Uterus (tissue), 4 donors: Measurements from ENCODE around the gene DHX30. TPM values are rescaled to one million over a fixed set of nuclear protein-coding genes. Genes with fewer than 3 reads are reported as not detected.

Experiments
- DNase-seq, 2 donors: peaks; one replicate each; pipeline ENCODE4 v3.0.0-alpha.2; 2019 to 2020
- H3K27ac ChIP-seq, 2 donors: fragments of 200-600 bp; sonication (generic); 1 replicate in 1 of 2; 2 replicates in 1 of 2; pipeline ENCODE4 v1.5.1; 2016 to 2018
- H3K27me3 ChIP-seq, 2 donors: fragments of 200-600 bp; sonication (generic); one replicate each; pipeline ENCODE4 v1.5.1; 2018 to 2019; ENCODE audit warnings: control low read depth in 1 of 2
- H3K36me3 ChIP-seq, 2 donors: fragments of 200-600 bp; sonication (generic); one replicate each; pipeline ENCODE4 v1.5.1; 2019; ENCODE audit warnings: control low read depth in 1 of 2
- H3K4me1 ChIP-seq, 2 donors: fragments of 200-600 bp; sonication (generic); one replicate each; pipeline ENCODE4 v1.5.1; 2018 to 2019; ENCODE audit warnings: control low read depth in 1 of 2
- H3K4me3 ChIP-seq, 2 donors: fragments of 200-600 bp; sonication (generic); 1 replicate in 1 of 2; 2 replicates in 1 of 2; pipeline ENCODE4 v1.5.1; 2018 to 2019; ENCODE audit warnings: mild to moderate bottlenecking in 1 of 2
- H3K9me3 ChIP-seq, 2 donors: fragments of 200-600 bp; sonication (generic); one replicate each; pipeline ENCODE4 v1.5.1; 2019; ENCODE audit warnings: control low read depth in 1 of 2
- CTCF ChIP-seq, 4 experiments: fragments of 200-600 bp in 2 of 4; fragments of 450-650 bp in 2 of 4; sonication (generic) in 2 of 4; IDR thresholded peaks; one replicate each; pipeline ENCODE4 v1.5.1; 2016 to 2019; ENCODE audit warnings: antibody characterized with exemption in 4 of 4, mild to moderate bottlenecking in 2 of 4, moderate library complexity in 1 of 4
- POLR2A ChIP-seq, 2 donors: fragments of 450-650 bp; IDR thresholded peaks; one replicate each; pipeline ENCODE4 v1.6.1; 2016; ENCODE audit warnings: antibody characterized with exemption in 2 of 2, mild to moderate bottlenecking in 1 of 2, moderate library complexity in 1 of 2
- intact Hi-C: fragments of 100-400 bp; cut with DNase I; formaldehyde crosslinking; loops from one replicate; pipeline ENCODE4 v1.15.1; 2023; ENCODE audit warnings: low total_unique reads
- total RNA-seq, 4 donors: library from RNA; depleted of rRNA in 3 of 4; stranded (reverse); fragments of >200 nt in 3 of 4; gene quantifications; one replicate each; pipeline versions ENCODE4 v1.1.0 to v1.2.4, GENCODE V29; 2014 to 2023
- donor health status: DM: yes; HTN: yes; CAD: no.

DHX30 gene
- total RNA-seq, 4 donors from 2014 or later, result 21.5 to 78.6 (median 55.7) TPM

DNA sequence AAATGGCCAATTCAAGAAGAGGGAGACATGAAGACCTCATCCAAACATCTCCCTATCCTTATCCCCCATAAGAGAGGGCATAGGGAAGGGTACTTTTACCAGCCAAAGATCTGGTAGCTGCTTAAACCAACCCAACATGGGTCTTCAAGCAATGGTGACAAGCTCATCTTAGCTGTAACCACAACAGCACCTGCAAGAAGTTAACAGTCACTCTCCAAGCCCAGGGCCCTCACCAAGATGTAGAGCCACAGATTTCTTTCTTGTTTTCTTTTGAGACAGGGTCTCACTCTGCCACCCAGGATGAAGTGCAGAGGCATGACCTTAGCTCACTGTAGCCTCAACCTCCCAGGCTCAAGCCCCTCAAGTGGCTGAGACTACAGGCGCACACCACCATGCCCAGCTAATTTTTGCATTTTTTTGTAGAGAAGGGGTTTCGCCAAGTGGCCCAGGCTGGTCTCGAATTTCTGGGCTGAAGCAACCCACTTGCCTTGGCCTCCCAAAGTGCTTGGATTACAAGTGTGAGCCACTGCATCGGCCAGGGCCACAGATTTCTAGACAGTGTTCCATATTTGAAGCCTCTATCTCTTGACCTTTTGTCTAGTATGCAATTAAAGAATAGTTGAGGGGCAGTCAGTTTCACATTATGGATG is 57.1 kb downstream of the DHX30 start:
- intact Hi-C loops, result no loop called here
- H3K36me3 ChIP-seq, result no peaks in the 10 kb centered on the region
- TF ChIP-seq POLR2A (IDR thresholded peaks at IDR 0.05) (no peak), CTCF (IDR thresholded peaks at IDR 0.05) (no peak)

DNA sequence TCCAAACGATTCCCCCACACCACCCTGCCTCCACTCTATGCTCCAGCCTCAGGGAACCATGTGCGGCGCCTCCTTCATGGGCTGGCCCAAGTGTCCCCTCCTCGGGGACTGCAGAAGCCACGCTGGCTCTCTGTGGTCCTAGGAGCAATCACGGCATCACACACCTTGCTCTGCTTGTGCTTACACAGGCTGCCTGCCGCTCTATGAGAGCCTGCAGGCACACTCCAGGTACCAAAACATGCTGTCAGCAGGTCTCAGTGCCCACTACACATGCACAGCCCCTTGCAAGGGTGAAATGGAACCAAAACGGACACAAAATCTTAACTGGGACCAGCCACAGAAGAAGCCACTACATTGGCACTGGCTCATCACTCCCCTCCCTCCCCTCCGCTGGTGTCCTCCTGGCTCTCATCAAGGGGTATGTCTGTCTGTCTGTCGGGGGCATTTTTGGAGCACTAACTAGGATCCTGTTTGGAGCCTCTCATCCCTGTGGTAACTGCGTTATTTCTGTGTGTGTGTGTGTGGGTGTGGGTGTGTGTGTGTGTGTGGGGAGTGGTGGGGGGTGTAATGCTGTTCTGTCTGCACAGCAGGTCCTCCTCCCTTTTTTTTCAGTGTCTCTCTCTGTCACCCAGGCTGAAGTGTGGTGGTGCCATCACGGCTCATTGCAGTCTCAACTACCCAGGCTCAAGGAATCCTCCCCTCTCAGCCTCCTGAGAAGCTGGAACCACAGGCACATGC is 60.6 kb downstream of the DHX30 start:
- DNase-seq, result no peak
- Histone ChIP-seq H3K36me3 (no peaks in the 10 kb centered on the region), H3K4me1 (no peaks in the 10 kb centered on the region), H3K9me3 (no peaks in the 10 kb centered on the region), H3K4me3 (no peak overlapping the region), H3K27me3 (no peaks in the 10 kb centered on the region), H3K27ac (no peak overlapping the region)
- TF ChIP-seq POLR2A (IDR thresholded peaks at IDR 0.05) (no peak), CTCF (IDR thresholded peaks at IDR 0.05) (no peak)
- intact Hi-C loops, result no loop called here

More for the DNA sequence above, 57.1 kb downstream of the DHX30 start:
- Histone ChIP-seq H3K4me3 (no peak overlapping the region), H3K9me3 (no peaks in the 10 kb centered on the region), H3K27me3 (no peaks in the 10 kb centered on the region), H3K4me1 (no peaks in the 10 kb centered on the region), H3K27ac (no peak overlapping the region)
- DNase-seq, result no peak

DNA sequence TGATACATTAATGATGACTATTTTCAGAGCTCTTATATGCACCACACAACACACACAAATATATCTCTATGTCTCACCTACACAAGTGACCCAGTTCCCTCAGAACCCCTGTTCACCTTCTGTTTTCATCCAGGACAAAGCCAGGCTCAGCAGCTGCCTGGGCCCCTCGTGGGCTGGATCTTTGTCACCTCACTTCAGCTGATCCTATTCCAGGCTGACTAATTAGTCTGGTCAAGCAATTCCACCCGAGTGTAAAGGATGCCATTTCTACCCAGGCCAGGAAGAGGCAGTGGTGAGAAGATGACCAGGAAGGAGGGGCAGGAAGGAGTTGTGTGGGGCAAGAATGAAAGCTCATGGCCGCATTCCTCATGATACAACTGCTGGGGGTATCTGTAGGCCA is 62.3 kb downstream of the DHX30 start:
- Histone ChIP-seq H3K36me3 (no peaks in the 10 kb centered on the region), H3K4me1 (no peaks in the 10 kb centered on the region), H3K27ac (no peak overlapping the region), H3K9me3 (no peaks in the 10 kb centered on the region), H3K27me3 (no peaks in the 10 kb centered on the region), H3K4me3 (no peak overlapping the region)
- TF ChIP-seq POLR2A (IDR thresholded peaks at IDR 0.05) (no peak), CTCF (IDR thresholded peaks at IDR 0.05) (no peak)
- intact Hi-C loops, result no loop called here
- no peak for DNase-seq

- H3K4me3 ChIP-seq, result no peak overlapping the region
- H3K36me3 ChIP-seq, result no peaks in the 10 kb centered on the region
- no peaks in the 10 kb centered on the region for H3K4me1 ChIP-seq
- DNase-seq, result no peak
- intact Hi-C loops, result no loop called here
- no peaks in the 10 kb centered on the region for H3K27me3 ChIP-seq
- no peak overlapping the region for H3K27ac ChIP-seq
- no peaks in the 10 kb centered on the region for H3K9me3 ChIP-seq
- no peak for TF ChIP-seq POLR2A (IDR thresholded peaks at IDR 0.05)
- TF ChIP-seq CTCF (IDR thresholded peaks at IDR 0.05), result no peak
Measured at GRCh38 chr3:47867451-47868044, 64.6 kb downstream of the DHX30 start.

DNA sequence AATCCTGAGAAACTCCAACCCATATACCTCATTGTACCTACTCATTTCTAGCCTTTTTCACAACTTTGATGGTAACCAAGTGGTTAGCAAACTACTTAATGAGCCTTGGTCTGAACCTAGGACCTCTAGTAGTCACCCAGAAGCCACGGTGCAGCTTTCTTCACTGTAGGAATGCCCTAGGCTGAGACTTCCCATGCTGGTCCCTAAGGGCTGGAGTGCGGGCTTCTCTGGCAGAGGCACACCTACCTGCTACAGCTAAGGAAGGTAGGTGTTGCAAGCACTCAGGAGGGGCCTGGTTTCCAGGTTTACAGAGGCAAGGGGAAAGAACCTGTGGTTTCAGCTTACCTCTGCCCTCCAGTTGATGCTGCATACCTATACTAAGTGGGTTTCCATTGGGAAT is 65.4 kb downstream of the DHX30 start:
- Histone ChIP-seq H3K9me3 (no peaks in the 10 kb centered on the region), H3K27me3 (no peaks in the 10 kb centered on the region), H3K27ac (no peak overlapping the region), H3K4me3 (no peak overlapping the region), H3K4me1 (no peaks in the 10 kb centered on the region), H3K36me3 (no peaks in the 10 kb centered on the region)
- intact Hi-C loops, result no loop called here
- no peak for TF ChIP-seq POLR2A (IDR thresholded peaks at IDR 0.05)
- TF ChIP-seq CTCF (IDR thresholded peaks at IDR 0.05), result no peak
- DNase-seq, result no peak
